Fibroblast of mammary gland (primary cell): ENCODE results near the gene AP2B1.
A peak's percentile ranks its signal among the peaks of the same experiment; 100 is the strongest.

ENCODE experiments used
- DNase-seq: peaks from one replicate; pipeline ENCODE4 v3.0.0-alpha.2; 2010; ENCODE audit warnings: low read depth
- H3K4me3 ChIP-seq: 2 replicates; pipeline ENCODE4 v1.5.1; 2011; ENCODE audit warnings: low read depth, mild to moderate bottlenecking, low read length, moderate library complexity; ENCODE audit not compliant: control insufficient read depth
- CTCF ChIP-seq: conservative IDR thresholded peaks from 2 replicates; pipeline ENCODE4 v1.5.1; 2011; ENCODE audit warnings: low read depth, low read length, inconsistent platforms; ENCODE audit not compliant: control insufficient read depth, insufficient read depth

Gene AP2B1

GRCh38 chr17:35766489-35766877, 179.4 kb downstream of the AP2B1 start:
- no peak for DNase-seq
- H3K4me3 ChIP-seq = no peak overlapping the region
- TF ChIP-seq CTCF = no peak

- no peak overlapping the region for H3K4me3 ChIP-seq
- peak; percentile 74 for TF ChIP-seq CTCF
- peak; percentile 58 for DNase-seq
Measured at GRCh38 chr17:35766903-35767510, 179.9 kb downstream of the AP2B1 start.

DNA sequence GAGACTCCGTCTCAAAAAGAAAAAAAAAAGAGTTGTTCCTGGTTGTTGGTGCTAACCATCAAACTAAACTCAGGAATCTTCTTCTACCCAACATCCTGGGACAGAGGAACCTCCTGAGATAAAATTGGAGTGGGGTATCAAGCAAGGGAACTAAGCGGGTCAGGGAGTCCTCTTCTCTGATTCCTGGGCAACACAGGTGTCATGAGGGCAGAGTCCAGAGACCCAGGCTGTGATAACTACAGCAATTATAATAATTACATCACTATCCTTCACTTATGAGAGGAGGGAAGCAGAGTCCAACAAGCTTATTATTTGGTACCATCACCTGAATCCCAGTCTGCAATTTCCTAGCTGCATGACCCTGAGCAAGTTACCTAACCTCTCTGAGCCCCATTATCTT, 181.7 kb downstream of the AP2B1 start:
- no peak for DNase-seq
- no peak overlapping the region for H3K4me3 ChIP-seq
- no peak for TF ChIP-seq CTCF

DNA sequence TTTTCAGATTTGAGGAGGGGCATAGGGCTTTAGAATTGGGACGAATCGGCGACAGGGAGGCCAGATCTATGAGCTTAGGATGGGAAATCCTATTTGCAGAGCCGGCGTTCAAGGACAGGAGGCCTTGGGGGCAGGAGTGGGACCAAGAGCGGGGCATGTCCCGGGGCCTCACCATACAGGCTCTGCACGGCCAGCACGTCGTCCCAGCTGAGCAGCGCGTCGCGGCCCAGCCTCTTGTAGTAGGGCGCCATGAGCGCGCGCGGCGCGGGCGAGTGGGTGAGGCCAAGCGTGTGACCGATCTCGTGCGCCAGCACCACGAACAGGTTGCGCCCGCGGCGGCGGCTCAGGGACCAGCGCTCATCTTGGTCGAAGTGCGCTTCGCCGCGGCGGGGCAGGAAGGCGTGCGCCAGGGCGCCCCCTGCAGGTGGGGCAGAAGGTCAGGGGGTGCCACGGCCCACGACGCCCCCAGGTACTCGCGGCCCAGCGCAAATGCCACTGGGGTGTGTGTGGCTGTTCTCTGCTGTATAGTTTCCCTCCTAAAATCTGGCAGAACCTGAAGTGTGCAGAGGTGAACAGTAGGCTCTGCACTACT, 182.9 kb downstream of the AP2B1 start:
- no peak overlapping the region for H3K4me3 ChIP-seq
- DNase-seq = no peak
- TF ChIP-seq CTCF = no peak

GRCh38 chr17:35773129-35773528, 186.0 kb downstream of the AP2B1 start:
- no peak overlapping the region for H3K4me3 ChIP-seq
- DNase-seq = no peak

DNA sequence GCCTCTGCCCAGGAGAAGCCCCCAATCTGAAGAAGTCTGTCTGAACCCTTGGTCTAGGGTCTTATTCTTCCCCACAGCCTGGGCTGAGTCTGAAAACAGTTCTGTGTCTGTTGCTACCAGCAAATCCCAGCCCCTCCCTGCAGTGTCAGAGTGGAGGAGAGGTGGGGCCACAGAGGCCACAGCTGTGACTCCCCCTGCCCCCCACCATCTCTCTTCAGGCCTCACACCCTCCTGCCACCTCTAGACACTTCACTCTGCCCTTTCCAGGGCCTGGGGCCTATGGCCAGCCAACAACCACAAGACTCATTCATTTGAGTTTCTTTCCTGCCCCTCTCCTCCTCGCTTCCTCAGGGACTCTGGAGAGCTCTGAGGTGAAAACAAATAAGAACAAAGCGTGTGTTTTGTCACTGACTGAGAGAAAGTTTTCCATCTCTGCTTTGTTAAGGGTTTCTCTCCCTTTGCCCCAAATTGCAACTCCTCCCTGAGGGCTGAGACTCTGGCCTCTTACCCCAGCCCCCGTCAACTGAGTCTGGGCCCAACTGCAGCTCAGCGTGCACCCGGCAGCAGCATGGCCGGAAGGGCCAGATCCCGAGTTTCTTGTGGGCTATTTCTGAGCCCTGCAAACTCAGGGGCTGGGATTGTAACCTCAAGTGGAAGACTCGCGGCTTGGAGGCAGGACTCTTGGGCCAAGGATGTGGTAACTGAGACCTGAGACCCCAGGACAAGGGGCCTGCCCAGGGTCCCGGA, 186.7 kb downstream of the AP2B1 start:
- TF ChIP-seq CTCF = no peak
- no peak overlapping the region for H3K4me3 ChIP-seq
- DNase-seq = no peak

More at GRCh38 chr17:35773129-35773528, 186.0 kb downstream of the AP2B1 start:
- no peak for TF ChIP-seq CTCF
